NB4 (cell line): Measurements from ENCODE around the gene FAM193A.

ENCODE experiments used
- MYC ChIP-seq: IDR thresholded peaks from 2 replicates; pipeline ENCODE4 v1.6.1; 2011; ENCODE audit warnings: low read depth, low read length
- POLR2A ChIP-seq: IDR thresholded peaks from 2 replicates; pipeline ENCODE4 v1.6.1; 2011; ENCODE audit warnings: mild to moderate bottlenecking; ENCODE audit not compliant: insufficient read length; ENCODE audit errors: extremely low read depth
- TF ChIP-seq, protein P1 (sequence below): IDR thresholded peaks from one replicate; pipeline ENCODE4 v1.5.1; 2012; ENCODE audit warnings: low read depth, low read length

DNA sequence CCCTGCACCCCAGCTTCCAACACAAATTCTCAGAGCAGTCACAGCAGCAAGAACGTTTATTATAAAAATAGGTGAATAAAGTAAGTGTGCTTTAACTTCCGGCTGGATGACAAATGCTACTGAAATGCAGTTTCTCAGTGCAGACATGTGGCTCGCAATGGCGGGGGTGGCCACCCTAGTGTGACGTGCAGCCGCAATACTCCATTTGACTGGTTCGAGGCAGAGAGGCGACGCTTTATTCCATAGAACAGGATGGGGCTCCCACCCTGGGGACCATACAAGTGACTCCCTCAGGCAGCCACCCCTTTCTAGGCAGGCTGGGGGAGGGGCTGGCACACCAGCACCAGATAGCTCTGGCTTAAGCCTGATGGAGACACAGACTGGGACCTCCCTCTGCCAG is 205.2 kb downstream of the FAM193A start:
- TF ChIP-seq POLR2A (no peak), MYC (no peak)
- TF ChIP-seq, protein P1, sequence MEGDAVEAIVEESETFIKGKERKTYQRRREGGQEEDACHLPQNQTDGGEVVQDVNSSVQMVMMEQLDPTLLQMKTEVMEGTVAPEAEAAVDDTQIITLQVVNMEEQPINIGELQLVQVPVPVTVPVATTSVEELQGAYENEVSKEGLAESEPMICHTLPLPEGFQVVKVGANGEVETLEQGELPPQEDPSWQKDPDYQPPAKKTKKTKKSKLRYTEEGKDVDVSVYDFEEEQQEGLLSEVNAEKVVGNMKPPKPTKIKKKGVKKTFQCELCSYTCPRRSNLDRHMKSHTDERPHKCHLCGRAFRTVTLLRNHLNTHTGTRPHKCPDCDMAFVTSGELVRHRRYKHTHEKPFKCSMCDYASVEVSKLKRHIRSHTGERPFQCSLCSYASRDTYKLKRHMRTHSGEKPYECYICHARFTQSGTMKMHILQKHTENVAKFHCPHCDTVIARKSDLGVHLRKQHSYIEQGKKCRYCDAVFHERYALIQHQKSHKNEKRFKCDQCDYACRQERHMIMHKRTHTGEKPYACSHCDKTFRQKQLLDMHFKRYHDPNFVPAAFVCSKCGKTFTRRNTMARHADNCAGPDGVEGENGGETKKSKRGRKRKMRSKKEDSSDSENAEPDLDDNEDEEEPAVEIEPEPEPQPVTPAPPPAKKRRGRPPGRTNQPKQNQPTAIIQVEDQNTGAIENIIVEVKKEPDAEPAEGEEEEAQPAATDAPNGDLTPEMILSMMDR = no peak
